NCI-H2196 (cell line): Measurements from ENCODE around the gene ZNF77.
"Not testable (repeated sequence)": the region's sequence is repeated elsewhere in the genome, so short reads cannot be mapped to it uniquely, and the experiment has no call there.

Experiments
- DNase-seq: peaks from one replicate; lab custom pipeline; 2025; ENCODE audit not compliant: unreplicated experiment; lab: John Stamatoyannopoulos, UW

ZNF77 gene

DNA sequence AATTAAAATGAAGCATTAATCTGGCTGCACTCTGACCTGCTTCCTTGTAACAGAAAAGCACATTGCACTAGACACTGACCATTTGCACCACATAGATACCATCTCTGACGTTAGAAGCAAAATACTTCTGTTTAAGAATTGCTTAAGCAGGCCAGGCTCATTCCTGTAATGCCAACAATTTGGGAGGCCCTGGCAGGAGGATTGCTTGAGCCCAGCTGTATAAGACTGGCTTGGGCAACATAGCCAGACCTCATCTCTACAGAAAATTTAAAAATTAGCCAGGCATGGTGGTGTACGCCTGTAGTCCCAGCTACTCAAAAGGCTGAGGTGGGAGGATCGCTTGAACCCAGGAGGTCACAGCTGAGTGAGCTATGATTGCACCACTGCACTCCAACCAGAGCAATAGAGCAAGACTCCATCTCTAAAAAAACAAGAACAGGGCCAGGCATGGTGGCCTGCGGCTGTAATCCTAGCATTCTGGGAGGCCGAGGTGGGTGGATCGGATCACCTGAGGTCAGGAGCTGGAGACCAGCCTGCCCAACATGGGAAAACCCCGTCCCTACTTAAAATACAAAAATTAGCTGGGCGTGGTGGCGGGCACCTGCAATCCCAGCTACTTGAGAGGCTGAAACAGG, 25.5 kb upstream of the ZNF77 start:
- DNase-seq: peak; percentile 53

DNA sequence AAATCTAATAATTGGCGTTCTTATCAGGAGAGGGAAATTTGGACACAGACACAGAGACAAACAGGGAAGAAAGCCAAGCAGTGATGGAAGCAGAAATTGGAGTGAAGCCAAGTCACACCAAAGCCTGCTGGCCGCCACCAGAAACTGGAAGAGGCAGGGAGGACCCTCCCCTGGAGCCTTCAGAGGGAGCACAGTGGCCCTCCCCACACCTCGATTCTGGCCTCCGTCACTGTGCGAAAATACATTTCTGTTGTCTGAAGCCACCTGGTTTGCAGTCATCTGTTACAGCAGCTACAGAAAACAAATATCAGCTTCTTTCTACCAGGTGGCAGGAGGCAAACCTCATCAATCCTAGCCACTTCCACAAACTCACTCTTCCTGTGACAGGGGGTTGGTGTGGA, 24.3 kb upstream of the ZNF77 start:
- DNase-seq: peak; percentile 94

DNA sequence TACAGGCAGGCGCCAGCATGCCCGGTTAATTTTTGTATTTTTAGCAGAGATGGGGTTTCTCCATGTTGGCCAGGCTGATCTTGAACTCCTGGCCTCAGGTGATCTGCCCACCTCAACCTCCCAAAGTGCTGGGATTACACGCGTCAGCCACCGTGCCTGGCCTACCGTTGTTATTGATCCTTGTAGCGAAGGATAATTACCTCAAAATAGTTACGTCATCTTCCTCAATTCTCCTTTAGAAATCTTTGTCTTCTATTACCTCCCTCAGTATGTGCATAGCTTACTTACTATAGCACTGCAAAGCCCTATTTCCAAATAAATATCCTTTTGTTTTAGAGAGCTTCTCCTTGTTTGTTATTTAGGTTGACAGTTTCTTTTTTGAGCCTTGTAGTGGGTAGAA, 23.2 kb upstream of the ZNF77 start:
- no peak for DNase-seq

DNA sequence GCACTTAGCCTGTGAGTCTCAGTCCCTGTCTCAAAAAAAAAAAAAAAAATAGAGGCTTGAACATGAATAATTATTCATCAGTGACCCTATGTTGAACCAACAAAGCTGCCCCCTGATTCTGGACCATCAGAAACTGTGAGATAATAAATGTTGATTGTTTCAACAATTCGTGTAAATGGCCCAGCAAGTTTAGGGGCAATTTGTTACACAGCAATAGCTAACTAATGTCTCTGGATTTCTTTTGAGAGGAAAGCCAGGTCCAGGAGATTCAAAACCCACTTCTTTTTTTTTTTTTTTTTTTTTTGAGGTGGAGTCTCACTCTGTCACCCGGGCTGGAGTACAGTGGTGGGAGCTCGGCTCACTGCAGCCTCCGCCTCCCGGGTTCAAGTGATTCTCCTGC, 20.1 kb upstream of the ZNF77 start:
- DNase-seq: no peak

DNA sequence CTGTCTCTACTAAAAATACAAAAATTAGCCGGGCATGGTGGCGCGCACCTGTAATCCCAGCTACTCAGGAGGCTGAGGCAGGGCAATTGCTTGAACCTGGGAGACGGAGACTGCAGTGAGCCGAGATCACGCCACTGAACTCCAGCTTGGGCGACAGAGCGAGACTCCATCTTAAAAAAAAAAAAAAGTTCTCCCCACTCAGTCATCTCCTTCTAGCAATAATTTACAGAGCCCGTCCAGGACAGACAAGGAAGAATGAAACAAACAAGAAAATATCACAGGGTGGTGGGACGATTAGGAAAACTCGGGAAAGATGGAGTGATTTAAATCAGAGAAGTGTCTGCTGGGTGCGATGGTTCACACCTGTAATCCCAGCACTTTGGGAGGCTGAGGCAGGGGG, 18.9 kb upstream of the ZNF77 start:
- DNase-seq: not testable (repeated sequence)

DNA sequence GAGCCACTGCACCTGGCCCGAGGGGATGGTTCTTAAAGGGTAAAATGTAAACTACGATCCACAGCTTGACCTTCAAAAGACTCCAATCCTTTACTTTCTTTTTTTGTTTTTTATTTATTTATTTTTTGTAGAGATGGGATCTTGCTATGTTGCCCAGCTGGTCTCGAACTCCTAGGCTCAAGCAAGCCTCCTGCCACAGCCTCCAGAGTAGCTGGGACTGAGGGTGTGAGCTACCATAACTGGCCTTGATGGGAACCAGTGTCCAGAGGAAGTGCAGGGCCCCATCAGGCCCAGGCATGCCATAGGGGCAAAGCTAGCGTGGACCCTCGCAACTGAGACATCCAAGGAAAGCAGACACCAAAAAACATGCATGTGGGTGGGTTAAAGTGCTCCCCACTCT, 18.4 kb upstream of the ZNF77 start:
- DNase-seq: no peak

DNA sequence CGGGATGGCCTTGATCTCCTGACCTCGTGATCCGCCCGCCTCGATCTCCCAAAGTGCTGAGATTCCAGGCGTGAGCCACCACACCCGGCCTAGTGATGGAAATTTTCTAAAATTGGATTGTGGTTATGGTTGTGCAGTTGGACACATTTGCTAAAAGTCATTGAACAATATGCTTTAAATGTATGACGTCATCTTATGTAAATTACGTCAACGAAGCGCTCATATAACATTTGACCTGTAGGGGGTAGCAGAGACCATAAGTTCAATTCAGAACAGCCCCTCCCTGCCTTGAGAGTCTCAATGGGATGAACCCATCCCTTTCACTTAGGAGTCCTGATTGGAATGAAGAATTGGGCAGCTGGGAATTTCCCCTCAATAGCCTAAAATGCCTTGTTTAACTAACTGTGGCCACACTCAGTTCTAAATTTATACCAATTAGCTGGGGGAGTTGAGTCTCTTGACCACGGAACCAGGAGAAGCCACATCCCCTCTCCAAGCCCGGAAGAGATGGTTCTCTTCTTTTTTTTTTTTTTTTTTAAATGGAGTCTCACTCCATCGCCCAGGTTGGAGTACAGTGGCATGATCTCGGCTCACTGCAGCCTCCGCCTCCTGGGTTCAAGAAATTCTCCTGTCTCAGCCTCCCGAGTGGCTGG, 17.4 kb upstream of the ZNF77 start:
- peak; percentile 84 for DNase-seq

DNA sequence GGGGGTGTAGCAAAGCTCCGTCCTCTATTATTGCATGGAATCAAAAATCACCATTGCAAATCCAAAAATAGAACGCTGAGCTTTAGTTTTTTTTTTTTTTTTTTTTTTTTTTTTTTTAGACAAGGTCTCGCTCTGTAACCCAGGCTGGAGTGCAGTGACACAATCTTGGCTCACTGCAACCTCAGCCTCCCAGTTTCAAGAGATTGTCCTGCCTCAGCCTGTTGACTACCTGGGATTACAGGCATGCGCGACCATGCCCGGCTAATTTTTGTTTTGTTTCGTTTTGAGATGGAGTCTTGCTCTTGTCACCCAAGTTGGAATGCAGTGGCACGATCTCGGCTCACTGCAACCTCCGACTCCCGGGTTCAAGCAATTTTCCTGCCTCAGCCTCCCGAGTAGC, 15.3 kb upstream of the ZNF77 start:
- DNase-seq: no peak

DNA sequence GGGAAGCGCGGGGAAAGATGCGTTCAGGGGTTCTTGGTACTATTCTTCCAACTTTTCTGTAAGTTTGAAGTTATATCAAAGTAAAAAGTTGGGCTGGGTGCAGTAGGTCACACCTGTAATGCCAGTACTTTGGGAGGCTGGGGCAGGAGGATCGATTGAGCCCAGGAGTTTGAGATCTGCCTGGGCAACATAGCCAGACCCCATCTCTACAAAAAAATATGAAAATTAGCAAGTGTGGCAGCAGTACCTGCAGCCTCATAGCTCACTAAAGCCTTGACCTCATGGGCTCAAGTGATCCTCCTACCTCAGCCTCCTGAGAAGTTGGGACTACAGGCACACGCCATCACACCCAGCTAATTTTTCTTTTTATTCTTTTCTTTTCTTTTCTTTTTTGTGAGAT, 12.4 kb upstream of the ZNF77 start:
- DNase-seq: no peak

DNA sequence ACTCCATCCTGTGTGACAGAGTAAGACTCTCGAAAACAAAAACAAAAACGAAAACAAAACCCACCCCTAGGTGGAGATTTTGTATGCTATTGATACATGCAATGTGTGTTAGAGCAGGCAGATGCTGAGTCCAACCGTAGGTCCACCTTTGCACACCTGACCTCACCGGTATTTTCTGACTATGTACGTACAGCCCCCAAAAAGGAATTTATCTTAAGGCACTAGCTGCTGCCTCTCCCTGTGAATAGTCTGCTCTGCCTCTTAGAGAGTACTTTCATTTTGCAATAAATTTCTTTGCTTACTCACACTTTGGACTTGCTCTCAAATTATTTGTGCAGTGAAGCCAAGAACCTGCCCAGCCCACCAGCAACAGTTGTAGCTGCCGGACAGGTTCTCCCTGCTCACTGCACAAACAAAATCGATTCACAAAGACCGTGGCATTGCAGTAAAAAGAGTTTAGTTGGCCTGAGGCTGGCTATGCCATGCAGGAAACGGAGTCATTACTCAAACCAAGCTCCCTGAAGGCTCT, 8.2 kb upstream of the ZNF77 start:
- DNase-seq: no peak

DNA sequence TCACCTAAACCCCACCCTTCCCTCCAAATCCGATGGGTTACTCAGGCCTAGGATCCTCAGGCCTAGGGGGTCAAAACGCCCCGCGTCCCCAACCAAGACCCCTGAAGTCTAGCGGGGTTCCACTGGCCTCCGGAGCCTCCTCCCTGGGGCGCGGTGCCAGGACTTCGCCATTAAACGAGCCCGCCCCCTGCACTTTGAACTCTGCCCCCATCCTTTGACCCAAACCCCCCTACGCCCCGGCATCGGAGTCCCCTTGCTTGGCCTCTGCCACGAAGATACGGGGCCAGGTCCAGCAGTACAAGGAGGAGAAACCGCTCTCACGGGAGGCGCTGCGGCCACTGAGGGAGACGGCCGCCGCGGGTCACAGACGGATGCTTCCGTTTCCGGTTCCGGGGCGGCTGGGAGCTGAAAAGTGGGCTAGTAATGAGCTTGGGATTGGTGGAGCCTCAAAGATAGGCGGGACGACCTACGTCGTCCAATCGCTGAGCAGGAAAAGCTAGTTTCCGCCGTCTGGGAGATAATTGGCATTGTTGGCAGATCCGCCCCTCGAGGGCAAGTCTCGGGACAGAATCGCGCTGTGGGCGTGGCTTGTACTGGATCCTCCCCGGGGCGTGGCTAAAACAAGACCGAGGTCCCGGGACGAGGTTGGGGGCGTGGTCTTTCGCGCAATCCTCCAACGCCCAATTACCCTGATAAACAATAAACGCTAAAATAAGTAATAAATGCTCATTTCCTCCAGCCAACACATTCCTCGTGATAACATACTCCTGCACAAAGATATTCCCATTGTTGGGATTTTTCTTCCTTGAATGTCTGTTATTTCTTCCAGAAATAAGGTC, 5.7 kb upstream of the ZNF77 start:
- DNase-seq: peak; percentile 98

DNA sequence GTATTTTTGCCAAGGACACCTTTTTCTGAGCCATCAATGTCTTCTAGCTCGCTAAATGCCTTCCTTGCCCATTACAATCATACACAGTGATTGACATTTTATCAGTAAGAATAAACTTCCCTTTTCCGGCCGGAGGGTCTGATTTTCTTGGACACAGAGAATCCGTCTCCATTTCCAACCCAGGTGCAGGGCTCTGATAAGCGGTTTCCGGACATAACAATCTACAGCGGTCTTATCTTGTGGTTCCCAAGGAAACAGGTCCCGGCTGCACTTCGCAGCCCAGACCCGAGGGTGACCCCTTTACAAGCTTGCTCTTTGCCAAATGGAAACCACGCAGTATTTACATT, 5.1 kb upstream of the ZNF77 start:
- peak; percentile 49 for DNase-seq

DNA sequence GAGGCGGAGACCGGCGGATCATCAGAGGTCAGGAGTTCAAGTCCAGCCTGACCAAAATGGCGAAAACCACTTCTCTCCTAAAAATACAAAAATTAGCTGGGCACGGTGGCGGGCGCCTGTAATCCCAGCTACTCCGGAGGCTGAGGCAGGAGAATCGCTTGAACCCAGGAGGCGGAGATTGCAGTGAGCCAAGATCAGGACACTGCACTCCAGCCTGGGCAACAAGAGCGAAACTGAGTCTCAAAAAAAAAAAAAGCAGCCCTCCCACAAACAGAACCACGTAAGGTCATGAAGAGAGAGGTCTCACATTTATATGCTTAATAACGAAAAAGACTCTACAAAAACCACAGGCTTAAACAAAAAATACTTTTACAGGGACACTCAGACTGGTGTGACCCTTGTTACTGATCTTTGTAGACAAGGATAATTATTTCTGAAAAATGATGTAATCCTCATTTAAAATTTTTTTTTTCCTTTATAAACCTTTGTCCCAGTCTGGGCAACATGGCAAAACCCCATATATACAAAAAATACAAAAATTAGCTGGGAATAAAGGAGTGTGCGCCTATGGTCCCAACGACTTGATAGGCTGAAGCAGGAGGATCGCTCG, 909 bp upstream of the ZNF77 start:
- DNase-seq: no peak

DNA sequence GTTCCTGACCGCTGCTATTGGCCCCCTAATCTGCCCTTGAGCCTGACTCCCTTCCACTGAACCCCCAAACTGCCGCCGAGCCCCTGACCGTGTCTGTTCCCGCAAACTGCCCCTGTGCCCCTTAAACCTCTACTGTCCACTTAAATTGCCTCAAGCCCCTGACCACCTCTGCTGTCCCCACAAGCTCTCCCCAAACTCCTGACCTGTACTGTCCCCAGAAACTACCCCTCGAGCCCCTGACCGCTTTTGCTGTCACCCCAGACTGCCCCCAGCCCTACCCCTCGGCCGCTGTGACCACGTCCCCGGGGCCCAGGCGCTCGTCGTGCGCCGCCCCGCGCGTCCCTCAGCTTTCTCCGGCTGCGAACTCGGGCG, 382 bp downstream of the ZNF77 start:
- no peak for DNase-seq

DNA sequence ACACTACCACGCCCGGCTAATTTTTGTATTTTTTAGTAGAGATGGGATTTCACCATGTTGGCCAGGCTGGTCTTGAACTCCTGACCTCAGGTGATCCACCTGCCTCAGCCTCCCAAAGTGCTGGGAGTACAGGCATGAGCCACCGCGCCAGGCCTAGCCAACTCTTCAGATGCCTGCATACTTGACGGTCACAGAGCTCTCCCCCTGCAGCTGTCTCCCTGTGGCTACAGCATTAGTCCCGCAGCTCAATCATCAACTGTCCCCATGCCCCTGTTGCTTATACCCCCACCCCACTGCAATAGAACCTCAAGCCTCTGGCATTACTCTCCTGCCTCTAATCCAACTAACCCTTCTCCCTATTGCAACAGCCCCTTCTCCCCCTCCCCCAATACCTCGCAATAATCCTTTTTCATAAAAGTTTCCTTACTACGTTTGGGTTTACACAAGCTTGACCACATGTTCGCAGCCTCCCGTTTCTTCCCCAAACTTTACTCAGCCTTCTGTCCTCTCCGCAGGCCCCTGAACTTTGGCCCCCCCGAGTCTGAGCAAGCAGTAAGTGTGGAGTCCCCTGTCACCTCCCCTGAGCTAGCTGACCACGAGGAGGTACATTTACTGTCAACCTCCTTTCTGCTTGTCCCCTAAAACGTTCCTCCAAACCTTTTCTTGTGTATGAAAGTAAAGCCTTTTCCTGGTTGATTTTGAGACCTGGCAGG, 1.7 kb downstream of the ZNF77 start:
- DNase-seq: no peak

DNA sequence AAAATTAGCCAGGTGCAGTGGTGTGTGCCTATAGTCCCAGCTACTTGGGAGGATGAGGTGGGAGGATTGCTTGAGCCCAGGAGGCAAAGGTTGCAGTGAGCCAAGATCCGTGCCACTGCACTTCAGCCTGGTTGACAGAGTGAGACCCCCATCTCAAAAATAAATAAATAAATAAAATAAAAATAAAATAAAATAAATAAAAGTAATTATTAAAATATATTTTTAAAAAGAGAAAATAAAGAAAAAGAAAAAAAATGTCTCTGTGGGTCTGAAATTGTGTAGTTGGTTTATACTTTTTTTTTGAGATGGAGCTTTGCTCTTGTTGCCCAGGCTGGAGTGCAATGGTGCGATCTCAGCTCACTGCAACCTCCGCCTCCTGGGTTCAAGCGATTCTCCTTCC, 8.9 kb downstream of the ZNF77 start:
- DNase-seq: not testable (repeated sequence)

DNA sequence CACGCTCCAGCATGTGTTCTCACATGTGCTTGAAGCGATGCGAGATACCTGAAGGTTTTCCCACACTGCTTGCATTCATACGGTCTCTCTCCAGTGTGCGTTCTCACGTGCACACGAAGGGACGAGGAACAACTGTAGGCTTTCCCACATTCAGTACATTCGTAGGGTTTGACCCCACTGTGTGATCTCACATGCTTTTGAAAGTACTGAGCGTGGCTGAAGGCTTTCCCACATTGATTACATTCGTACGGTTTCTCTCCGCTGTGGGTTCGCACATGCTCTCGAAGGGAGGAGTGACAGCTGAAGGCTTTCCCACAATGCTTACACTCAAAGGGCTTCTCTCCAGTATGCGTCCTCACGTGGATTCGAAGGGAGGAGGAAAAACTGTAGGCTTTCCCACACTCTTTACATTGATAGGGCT, 11.3 kb downstream of the ZNF77 start:
- DNase-seq: no peak

DNA sequence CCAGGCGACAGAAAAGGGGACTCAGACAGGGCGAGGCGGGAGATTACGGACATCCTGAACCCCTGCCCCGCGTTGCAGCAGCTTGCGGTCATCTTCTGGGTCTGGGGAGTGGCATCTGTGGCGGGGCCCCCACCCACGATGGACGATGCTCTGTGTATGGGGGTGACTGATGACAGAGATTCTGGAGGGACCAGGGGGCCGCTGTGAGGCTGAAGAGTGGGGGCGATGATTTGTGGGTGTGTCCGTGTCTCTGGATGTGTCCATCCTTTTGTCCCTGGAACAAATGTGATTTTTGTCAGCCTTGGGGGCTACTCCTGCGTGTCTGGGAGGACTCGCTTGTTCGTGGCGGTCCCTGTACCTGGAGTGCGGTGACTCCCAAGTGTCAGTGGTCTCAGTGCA, 17.7 kb downstream of the ZNF77 start:
- DNase-seq: no peak

DNA sequence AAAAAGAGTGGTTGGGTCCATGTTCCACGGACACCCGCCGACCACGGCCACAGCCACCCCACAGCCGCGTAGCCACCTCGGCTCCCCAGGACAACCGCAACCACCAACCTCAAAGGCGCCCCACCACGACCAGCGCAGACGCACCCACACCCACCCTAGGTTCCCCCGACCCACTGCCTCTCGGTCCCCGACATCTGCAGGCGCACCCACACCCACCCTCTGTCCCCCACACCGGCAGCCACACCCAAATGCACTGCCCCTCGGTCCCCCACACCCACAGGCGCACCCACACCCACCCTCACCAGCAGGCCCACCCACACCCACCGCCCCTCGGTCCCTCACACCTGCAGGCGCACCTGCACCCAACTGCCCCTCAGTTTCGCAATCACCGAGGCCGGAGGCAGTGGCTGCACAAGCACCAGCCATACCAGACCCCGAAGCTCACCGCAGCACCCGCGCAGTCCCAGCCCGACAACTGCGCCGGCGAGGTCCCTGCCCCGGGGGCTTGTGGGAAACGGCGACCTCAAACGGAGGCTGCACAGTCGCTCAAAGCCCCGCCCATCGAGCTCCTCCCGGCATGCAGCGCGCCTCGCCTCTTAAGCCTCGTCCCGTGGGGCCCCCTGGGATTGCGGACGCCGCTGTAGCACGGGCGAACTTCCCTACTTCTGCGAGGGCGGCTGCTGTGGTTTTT, 18.3 kb downstream of the ZNF77 start:
- no peak for DNase-seq

DNA sequence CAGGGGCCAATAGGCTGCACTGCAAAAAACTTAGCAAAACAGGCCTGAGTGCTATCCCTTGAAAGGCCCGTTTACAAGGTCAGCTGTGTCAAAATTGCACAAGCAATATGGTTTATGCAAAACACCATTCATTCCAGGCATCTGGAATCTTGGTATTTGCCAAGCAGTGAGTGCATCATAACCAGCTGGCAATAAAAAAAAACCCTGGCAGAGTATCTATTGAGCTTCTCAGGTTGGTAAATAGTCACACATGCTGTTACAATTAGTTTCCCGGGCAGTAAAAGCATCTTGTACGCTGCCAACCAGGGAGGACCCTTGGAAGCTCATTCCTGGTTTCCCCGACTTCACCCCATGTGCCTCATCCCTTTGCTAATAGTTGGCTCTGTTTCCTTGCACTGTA, 21.3 kb downstream of the ZNF77 start:
- DNase-seq: peak; percentile 40

DNA sequence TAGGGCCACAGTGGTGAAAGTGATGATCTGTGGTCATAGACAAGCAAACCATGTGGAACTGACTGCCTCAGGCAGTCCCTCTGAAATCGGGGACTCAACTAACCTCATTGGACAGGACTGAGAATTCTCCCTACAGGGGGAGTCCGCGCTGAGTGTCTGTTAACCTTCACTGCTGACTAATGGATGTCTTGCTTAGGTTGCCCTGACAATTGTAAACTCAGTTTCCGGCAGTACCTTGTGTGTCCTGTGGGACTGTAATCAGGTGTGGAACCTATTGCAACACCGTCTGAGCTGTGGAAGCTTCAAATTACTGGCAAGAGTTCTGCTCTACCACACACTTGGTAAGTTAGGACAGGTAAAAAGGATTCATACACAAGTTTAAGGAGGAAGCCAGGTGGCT, 21.8 kb downstream of the ZNF77 start:
- no peak for DNase-seq
